Psoas muscle (tissue), 8 donors: ENCODE measurements around the gene COG5. TPM values are rescaled to one million over a fixed set of nuclear protein-coding genes. Genes with fewer than 3 reads are reported as not detected.

ENCODE experiments used
- ATAC-seq, 4 donors: fragments of 200-7000 bp; cut with Tn5 transposase; one replicate each; pipeline ENCODE4 v1.9.1; 2020; ENCODE audit warnings: moderate library complexity in 3 of 4, mild to moderate bottlenecking in 2 of 4
- DNase-seq, 2 donors: peaks; one replicate each; pipeline ENCODE4 v3.0.0-alpha.2; 2020
- H3K27ac ChIP-seq: fragments of 200-600 bp; one replicate; pipeline ENCODE4 v1.8.0; 2022
- H3K27me3 ChIP-seq, 3 donors: fragments of 200-600 bp in 1 of 3; one replicate each; pipeline versions ENCODE4 v1.6.1 to v1.8.0; 2013 to 2022; ENCODE audit warnings: low read length in 2 of 3, mild to moderate bottlenecking in 2 of 3, moderate library complexity in 1 of 3; ENCODE audit not compliant: insufficient read depth in 3 of 3
- H3K36me3 ChIP-seq, 2 donors: fragments of 200-600 bp in 1 of 2; one replicate each; pipeline versions ENCODE4 v1.6.1 to v1.8.0; 2013 to 2022; ENCODE audit warnings: low read depth in 1 of 2, mild to moderate bottlenecking in 1 of 2, moderate library complexity in 1 of 2; ENCODE audit not compliant: insufficient read depth in 1 of 2
- H3K4me1 ChIP-seq: fragments of 200-600 bp; one replicate; pipeline ENCODE4 v1.8.0; 2022
- H3K4me3 ChIP-seq: fragments of 200-600 bp; one replicate; pipeline ENCODE4 v1.8.0; 2022; ENCODE audit warnings: mild to moderate bottlenecking
- H3K9me3 ChIP-seq: fragments of 200-600 bp; one replicate; pipeline ENCODE4 v1.8.0; 2022
- CTCF ChIP-seq: fragments of 200-600 bp; IDR thresholded peaks from one replicate; pipeline ENCODE4 v1.8.0; 2022; ENCODE audit warnings: antibody characterized with exemption
- WGBS, 3 donors: extraction: QIAGEN DNeasy Blood & Tissue Kit; methylation state at CpG; one replicate each; pipeline versions ENCODE4 v1.1.6 to v1.1.7; 2013; 5-methylcytosine and 5-hydroxymethylcytosine counted together
- intact Hi-C, 2 donors: fragments of 100-400 bp; cut with DNase I; formaldehyde crosslinking; loops; one replicate each; pipeline versions ENCODE4 v1.11.0 to v1.14.2; 2022
- polyA plus RNA-seq, 3 donors: library from polyadenylated mRNA; stranded (reverse); fragments of 200-250 nt; gene quantifications; one replicate each; pipeline ENCODE4 v1.2.3, GENCODE V29; 2013
- total RNA-seq, 4 donors: library from RNA; stranded (reverse); fragmentation: NEBNext Ultra II Directional in 2 of 4; extraction: Animal tissue kit (Norgen Biotek cat#: 25700) in 2 of 4; gene quantifications; one replicate each; pipeline versions ENCODE4 v1.2.1 to v1.2.4, GENCODE V29; 2021 to 2023
- donor health status: healthy with polysubstance abuse.
- donor health status: DM: no; HTN: no; CAD: no; lungs with moderate emphysema.
- donor health status: Bipolar disorder and iron deficiency.
- donor health status: healthy.
- donor health status: DM: yes; HTN: yes; CAD: no.
- donor health status: DM: no; HTN: no; CAD: no.
- donor health status: DM: no; HTN: no; CAD: no.
- donor health status: DM: yes; HTN: yes; CAD: no.

Gene COG5
- total and polyA plus RNA-seq, 7 donors = 4.8 to 35.1 (median 18.8) TPM

DNA sequence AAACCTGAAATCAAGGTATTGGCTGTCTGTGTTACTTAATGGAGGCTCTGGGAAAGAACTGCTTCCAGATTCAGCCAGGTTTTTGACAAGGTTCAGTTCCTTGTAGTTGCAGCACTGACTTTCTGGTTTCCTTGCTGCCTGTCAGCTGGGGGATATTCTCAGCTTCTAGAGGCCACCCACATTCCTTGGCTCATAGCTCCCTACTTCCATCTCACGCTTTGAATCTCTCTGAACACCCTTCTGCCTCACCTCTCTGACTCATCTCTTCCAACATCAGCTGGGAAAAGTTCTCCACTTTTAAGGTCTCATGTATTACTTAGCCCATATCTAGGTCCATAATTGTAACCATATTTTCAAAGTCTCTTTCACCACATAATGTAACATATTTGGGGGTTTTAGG lies 116.7 kb downstream of the COG5 start:
- 80 to 96% (median 86%) methylated on average over 1 of the region's 1 CpG for WGBS, 3 donors
- no peak for TF ChIP-seq CTCF
- Histone ChIP-seq H3K27ac (no peak overlapping the region), H3K4me1 (no peaks in the 10 kb centered on the region), H3K9me3 (no peaks in the 10 kb centered on the region), H3K4me3 (no peak overlapping the region), H3K27me3 (no peaks in the 10 kb centered on the region), H3K36me3 (no peaks in the 10 kb centered on the region)
- no peak for ATAC-seq
- no peak for DNase-seq
- intact Hi-C loops = no loop called here

GRCh38 chr7:107446531-107446930 lies 117.2 kb downstream of the COG5 start:
- H3K9me3 ChIP-seq = no peaks in the 10 kb centered on the region
- H3K4me1 ChIP-seq = no peaks in the 10 kb centered on the region
- intact Hi-C loops = no loop called here
- WGBS, 3 donors = 98 to 100% (median 100%) methylated on average over 1 of the region's 1 CpG
- no peak overlapping the region for H3K4me3 ChIP-seq
- no peaks in the 10 kb centered on the region for H3K36me3 ChIP-seq
- no peak overlapping the region for H3K27ac ChIP-seq
- TF ChIP-seq CTCF = no peak
- no peaks in the 10 kb centered on the region for H3K27me3 ChIP-seq
- no peak for DNase-seq
- ATAC-seq = peak in 1 of 4 donors; percentile 40

DNA sequence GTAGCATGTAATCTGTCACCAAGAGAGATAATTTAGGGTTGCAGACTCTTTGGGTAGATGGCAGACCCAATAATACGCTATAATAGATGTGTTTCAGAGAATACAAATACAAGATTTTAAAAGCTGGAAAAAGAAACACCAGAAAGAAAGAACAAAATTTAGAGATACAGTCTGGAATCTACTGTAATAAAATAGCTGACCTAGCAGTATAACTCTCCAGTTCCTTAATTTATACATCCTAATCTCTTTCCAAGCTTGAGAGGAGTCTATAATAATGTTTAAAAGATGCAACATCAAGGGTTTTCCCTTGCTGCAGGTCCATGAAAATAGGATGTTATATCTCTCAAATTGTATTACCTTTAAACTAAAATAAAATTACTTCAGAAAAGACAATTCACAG lies 121.0 kb downstream of the COG5 start:
- Histone ChIP-seq H3K4me3 (no peak overlapping the region), H3K27me3 (no peaks in the 10 kb centered on the region), H3K4me1 (no peaks in the 10 kb centered on the region), H3K9me3 (no peaks in the 10 kb centered on the region), H3K36me3 (no peaks in the 10 kb centered on the region), H3K27ac (no peak overlapping the region)
- intact Hi-C loops = no loop called here
- ATAC-seq (no peak), DNase-seq (no peak)
- WGBS, 3 donors = 89 to 100% (median 98%) methylated on average over 1 of the region's 1 CpG
- no peak for TF ChIP-seq CTCF

- Histone ChIP-seq H3K9me3 (no peaks in the 10 kb centered on the region), H3K27ac (no peak overlapping the region), H3K4me3 (no peak overlapping the region), H3K4me1 (peaks cover 2% of the 10 kb centered on the region), H3K36me3 (no peaks in the 10 kb centered on the region), H3K27me3 (no peaks in the 10 kb centered on the region)
- no peak for ATAC-seq
- DNase-seq = no peak
- no peak for TF ChIP-seq CTCF
- intact Hi-C loops = no loop called here
Measured at GRCh38 chr7:107441581-107442422, 121.9 kb downstream of the COG5 start.

- no peak overlapping the region for H3K27ac ChIP-seq
- no peak for DNase-seq
- H3K36me3 ChIP-seq = no peaks in the 10 kb centered on the region
- TF ChIP-seq CTCF = no peak
- H3K9me3 ChIP-seq = no peaks in the 10 kb centered on the region
- H3K27me3 ChIP-seq = no peaks in the 10 kb centered on the region
- 95 to 97% (median 96%) methylated on average over 5 of the region's 5 CpGs for WGBS, 3 donors
- H3K4me1 ChIP-seq = peaks cover 3% of the 10 kb centered on the region
- ATAC-seq = no peak
- intact Hi-C loops = no loop called here
- no peak overlapping the region for H3K4me3 ChIP-seq
Measured at GRCh38 chr7:107439025-107439424, 124.7 kb downstream of the COG5 start.
